ENCODE data around the gene RAB5IF.

Gene RAB5IF

DNA sequence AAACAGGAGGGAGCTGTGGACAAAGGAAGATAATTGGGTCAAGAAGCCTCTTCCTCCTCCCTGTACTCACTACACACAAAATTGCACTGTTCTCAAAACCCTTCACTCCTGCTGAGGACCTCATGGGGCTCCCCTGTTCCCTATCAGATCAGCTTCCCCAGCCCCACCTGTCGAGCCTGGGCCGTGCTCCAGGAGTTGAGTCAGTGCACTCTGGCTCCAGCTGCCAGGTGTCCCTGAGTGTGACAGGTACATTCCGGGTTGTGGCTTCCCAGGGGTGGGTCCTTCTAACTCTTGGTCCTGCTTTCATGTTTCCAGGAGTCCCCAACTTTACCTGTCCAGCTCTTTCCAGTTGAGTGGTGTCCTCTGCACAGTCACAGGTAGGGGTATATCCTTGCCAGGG is 8.4 kb downstream of the RAB5IF start:
- peaks cover 67% of the 10 kb centered on the region for H3K36me3 ChIP-seq (ENCODE audit: control insufficient read depth, insufficient read depth, low read length, severe bottlenecking)
- H3K4me1 ChIP-seq (ENCODE audit: control insufficient read depth, insufficient read depth, low read length) = no peaks in the 10 kb centered on the region
- no peak overlapping the region for H3K4me3 ChIP-seq (ENCODE audit: low read length)
- no peaks in the 10 kb centered on the region for H3K27me3 ChIP-seq (replicated peaks; ENCODE audit: control insufficient read depth, insufficient read depth, low read length)
- H3K9ac ChIP-seq (ENCODE audit: low read length) = no peak overlapping the region
- no peak for DNase-seq (ENCODE audit: low read depth)
- H3K9me3 ChIP-seq (ENCODE audit: control insufficient read depth, low read length) = no peaks in the 10 kb centered on the region

DNA sequence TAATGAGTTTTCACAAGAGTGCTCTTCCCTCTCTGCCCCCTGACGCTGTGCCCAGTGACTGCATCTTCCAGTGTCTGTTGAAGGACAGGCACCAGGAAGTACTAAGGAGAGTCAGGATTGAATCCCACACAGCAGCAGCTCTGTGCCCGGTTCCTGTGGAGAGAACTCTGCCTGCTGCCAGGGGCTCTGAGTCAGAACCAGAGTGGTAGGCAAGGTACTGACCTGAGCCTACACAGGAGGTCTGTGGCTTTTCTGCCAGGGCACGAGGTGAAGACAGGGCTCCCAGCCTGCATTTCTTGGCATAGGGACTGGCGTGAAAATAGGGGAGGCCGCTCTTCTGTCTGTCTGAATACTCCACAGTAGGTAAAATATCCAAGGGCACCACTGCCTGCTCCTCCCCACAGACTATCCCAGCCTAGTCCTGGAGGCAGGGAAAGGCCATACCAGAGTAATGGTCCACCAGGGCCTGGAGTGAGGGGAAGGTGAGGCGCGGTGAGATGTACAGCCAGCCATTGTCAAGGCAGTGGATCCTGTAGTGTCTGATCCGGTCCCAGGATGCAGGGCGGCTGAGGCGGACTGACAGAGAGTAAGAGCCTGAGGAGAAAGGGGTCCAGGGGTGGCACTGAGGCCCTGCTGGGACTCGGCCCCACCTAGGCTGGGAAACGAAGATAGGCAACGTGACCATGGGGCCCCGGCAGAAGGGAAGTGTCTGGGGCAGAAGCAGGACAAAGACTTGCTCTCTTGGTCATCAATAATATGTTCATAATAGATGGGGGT is 9.4 kb downstream of the RAB5IF start:
- H3K27me3 ChIP-seq (replicated peaks; ENCODE audit: control insufficient read depth, insufficient read depth, low read length) = no peaks in the 10 kb centered on the region
- no peak overlapping the region for H3K4me3 ChIP-seq (ENCODE audit: low read length)
- H3K36me3 ChIP-seq (ENCODE audit: control insufficient read depth, insufficient read depth, low read length, severe bottlenecking) = peaks cover 58% of the 10 kb centered on the region
- H3K4me1 ChIP-seq (ENCODE audit: control insufficient read depth, insufficient read depth, low read length) = no peaks in the 10 kb centered on the region
- H3K9me3 ChIP-seq (ENCODE audit: control insufficient read depth, low read length) = no peaks in the 10 kb centered on the region
- no peak for DNase-seq (ENCODE audit: low read depth)
- no peak overlapping the region for H3K9ac ChIP-seq (ENCODE audit: low read length)

DNA sequence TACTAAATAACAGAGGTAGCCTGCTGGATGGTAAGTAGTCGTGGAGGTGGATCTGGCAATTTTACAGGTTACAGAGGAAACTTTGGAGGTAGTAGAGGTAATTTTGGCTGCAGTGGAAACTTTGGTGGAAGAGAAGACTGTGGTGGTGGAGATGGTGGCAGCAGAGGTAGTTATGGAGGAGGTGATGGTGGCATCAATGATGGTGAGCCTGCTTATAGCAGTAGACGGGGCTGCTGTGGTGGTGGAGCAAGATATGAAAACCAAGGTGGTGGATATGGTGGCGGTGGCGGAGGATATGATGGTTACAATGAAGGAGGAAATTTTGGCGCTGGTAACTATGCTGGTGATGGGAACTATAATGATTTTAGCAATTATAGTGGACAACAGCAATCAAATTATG is 15.3 kb downstream of the RAB5IF start:
- no peak overlapping the region for H3K4me3 ChIP-seq (ENCODE audit: low read length)
- no peaks in the 10 kb centered on the region for H3K36me3 ChIP-seq (ENCODE audit: control insufficient read depth, insufficient read depth, low read length, severe bottlenecking)
- no peak for DNase-seq (ENCODE audit: low read depth)
- no peaks in the 10 kb centered on the region for H3K4me1 ChIP-seq (ENCODE audit: control insufficient read depth, insufficient read depth, low read length)
- H3K9ac ChIP-seq (ENCODE audit: low read length) = no peak overlapping the region
- no peaks in the 10 kb centered on the region for H3K9me3 ChIP-seq (ENCODE audit: control insufficient read depth, low read length)
- no peaks in the 10 kb centered on the region for H3K27me3 ChIP-seq (replicated peaks; ENCODE audit: control insufficient read depth, insufficient read depth, low read length)

DNA sequence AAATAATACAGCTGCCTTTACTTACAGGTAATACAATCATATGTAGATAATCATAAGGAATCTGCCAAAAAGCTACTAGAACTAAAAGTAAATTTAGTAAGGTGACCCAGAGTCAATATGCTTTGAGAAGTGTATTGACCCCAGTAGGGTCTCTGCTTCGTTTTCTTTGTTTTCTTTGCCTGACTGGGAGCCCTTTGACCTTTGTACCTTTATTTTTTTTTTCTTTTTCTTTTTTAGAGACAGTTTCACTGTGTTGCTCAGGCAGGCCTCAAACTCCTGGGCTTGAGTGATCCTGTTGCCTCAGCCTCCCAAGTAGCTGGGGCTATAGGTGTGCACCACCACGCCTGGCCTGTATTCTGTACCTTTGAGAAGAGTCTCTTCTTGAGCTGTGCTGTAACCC is 17.9 kb downstream of the RAB5IF start:
- no peaks in the 10 kb centered on the region for H3K9me3 ChIP-seq (ENCODE audit: control insufficient read depth, low read length)
- H3K36me3 ChIP-seq (ENCODE audit: control insufficient read depth, insufficient read depth, low read length, severe bottlenecking) = no peaks in the 10 kb centered on the region
- H3K9ac ChIP-seq (ENCODE audit: low read length) = no peak overlapping the region
- H3K4me3 ChIP-seq (ENCODE audit: low read length) = no peak overlapping the region
- H3K4me1 ChIP-seq (ENCODE audit: control insufficient read depth, insufficient read depth, low read length) = no peaks in the 10 kb centered on the region
- DNase-seq (ENCODE audit: low read depth) = no peak
- H3K27me3 ChIP-seq (replicated peaks; ENCODE audit: control insufficient read depth, insufficient read depth, low read length) = no peaks in the 10 kb centered on the region

DNA sequence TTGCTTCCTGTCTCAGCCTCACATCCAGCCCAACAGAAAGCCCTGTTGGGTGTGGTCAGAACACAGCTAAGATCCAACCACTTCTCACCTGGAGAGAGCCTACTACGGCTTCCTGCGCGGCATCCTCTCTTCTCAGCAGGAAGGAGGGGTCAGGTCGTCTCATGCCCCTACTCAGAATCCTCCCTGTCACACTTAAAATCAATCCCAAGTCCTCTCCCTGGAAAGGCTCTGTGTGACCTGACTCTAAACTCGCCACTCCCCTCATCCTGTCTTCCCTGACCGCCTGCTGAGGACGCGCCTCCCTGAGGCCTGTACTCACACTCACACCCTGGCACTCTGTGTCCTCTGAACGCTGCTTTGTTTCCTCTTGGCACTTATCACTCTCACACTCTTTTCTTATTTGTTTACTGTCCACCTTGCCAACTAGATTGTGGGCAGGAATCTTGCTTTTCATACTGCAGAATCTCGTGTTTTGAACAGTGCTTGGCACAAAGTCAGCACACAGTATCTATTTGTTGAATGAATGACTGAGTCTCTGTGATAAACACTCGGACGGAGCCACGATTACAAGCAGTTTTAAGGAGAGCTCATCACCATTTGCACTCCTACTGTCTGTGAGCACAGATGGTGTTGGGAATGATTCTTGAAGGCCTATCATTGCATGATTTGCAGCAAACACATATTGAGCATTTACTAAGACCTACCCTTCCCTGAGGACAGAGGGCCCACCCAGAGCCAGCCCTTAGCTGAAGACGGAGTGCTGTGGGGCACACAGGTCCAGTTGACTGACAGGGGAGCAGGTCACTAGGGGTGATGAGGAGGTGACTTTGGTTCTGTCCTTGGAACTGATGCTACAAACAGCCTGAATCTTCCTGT is 18.7 kb downstream of the RAB5IF start:
- Histone ChIP-seq H3K36me3 (ENCODE audit: control insufficient read depth, insufficient read depth, low read length, severe bottlenecking) (no peaks in the 10 kb centered on the region), H3K4me3 (ENCODE audit: low read length) (no peak overlapping the region)
- no peak for DNase-seq (ENCODE audit: low read depth)

DNA sequence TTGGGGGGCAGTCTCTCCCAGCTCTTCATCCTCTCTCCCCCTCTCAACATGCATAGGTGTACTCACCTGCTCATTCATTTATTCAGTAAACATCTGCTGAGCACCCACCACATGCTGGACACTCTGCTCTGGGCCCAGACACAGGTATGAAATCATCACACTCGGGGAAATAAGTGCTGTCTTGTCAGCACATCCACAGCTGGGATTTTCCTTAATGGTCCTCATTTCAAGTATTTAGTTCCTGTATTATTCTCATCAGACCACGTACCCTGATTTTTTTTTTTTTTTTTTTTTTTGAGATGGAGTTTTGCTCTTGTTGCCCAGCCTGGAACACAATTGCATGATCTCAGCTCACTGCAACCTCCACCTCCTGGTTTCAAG is 19.4 kb downstream of the RAB5IF start:
- Histone ChIP-seq H3K9ac (ENCODE audit: low read length) (no peak overlapping the region), H3K4me3 (ENCODE audit: low read length) (no peak overlapping the region), H3K4me1 (ENCODE audit: control insufficient read depth, insufficient read depth, low read length) (no peaks in the 10 kb centered on the region), H3K27me3 (replicated peaks; ENCODE audit: control insufficient read depth, insufficient read depth, low read length) (no peaks in the 10 kb centered on the region), H3K9me3 (ENCODE audit: control insufficient read depth, low read length) (no peaks in the 10 kb centered on the region), H3K36me3 (ENCODE audit: control insufficient read depth, insufficient read depth, low read length, severe bottlenecking) (no peaks in the 10 kb centered on the region)
- DNase-seq (ENCODE audit: low read depth) = no peak

More for the DNA sequence above, 18.7 kb downstream of the RAB5IF start:
- Histone ChIP-seq H3K9ac (ENCODE audit: low read length) (no peak overlapping the region), H3K4me1 (ENCODE audit: control insufficient read depth, insufficient read depth, low read length) (no peaks in the 10 kb centered on the region), H3K9me3 (ENCODE audit: control insufficient read depth, low read length) (no peaks in the 10 kb centered on the region), H3K27me3 (replicated peaks; ENCODE audit: control insufficient read depth, insufficient read depth, low read length) (no peaks in the 10 kb centered on the region)

DNA sequence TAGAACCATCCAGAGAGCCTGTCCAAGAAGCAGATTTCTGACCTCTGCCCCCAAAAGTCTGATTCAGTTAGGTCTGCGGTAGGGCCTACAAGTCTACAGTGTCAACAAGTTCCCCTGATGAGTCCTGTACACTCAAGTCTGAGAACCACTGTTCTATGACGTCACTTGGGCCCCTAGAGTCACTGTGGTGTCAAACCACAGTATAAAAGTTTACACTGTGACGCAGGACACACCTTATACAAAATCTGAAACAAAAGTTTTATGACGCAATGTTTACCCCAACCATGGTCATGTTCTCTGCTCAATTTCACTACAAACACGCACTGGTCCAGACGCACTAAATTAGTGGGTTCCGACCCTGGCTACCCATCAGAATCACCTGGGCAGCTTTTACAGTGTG is 22.5 kb downstream of the RAB5IF start:
- no peaks in the 10 kb centered on the region for H3K27me3 ChIP-seq (replicated peaks; ENCODE audit: control insufficient read depth, insufficient read depth, low read length)
- no peaks in the 10 kb centered on the region for H3K4me1 ChIP-seq (ENCODE audit: control insufficient read depth, insufficient read depth, low read length)
- no peak overlapping the region for H3K4me3 ChIP-seq (ENCODE audit: low read length)
- no peaks in the 10 kb centered on the region for H3K36me3 ChIP-seq (ENCODE audit: control insufficient read depth, insufficient read depth, low read length, severe bottlenecking)
- no peak for DNase-seq (ENCODE audit: low read depth)
- no peak overlapping the region for H3K9ac ChIP-seq (ENCODE audit: low read length)
- no peaks in the 10 kb centered on the region for H3K9me3 ChIP-seq (ENCODE audit: control insufficient read depth, low read length)

DNA sequence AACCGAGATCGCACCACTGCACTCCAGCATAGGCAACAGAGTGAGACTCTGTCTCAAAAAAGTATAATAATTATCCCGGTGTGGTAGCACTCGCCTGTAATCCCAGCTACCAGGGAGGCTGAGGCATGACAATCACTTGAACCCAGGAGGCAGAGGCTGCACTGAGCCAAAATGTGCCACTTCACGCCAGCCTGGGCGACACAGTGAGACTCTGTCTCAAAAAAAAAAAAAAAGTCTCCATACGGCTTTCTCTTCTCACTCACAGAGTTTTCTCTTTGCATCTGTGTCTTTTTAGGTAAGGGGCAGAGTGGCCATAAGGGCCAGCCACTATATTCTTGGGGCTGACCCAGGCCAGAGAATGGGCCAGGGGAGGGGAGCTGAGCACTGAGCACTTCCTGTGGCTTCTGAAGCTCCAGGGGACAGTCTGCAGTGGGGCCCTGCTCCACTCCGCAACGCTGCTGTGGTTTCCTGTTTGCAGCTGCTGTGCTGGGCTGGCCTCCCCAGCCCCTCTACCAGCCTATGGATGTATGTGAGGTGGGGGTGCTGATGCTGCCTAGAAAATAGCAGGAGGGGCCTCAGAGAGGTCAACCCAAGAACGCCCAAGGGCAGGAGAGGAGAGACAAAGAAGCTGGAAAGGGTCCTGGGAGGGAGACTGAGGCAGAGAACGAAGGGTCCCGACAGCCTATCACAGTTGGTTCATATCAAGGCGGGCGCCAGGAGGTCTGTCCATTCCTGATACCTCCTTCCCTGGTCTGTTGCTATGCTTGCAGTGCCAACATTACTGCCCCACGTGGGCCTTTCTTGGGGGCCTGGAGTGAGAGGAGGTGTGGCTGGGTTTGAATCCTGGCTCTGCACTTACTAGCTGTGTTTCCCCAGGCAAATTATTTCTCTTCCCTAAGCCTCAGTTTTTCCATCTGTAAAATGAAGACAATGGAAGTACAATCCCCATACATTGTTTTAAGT is 24.4 kb downstream of the RAB5IF start:
- no peak for DNase-seq (ENCODE audit: low read depth)
- Histone ChIP-seq H3K9me3 (ENCODE audit: control insufficient read depth, low read length) (no peaks in the 10 kb centered on the region), H3K27me3 (replicated peaks; ENCODE audit: control insufficient read depth, insufficient read depth, low read length) (peaks cover under 1% of the 10 kb centered on the region), H3K4me1 (ENCODE audit: control insufficient read depth, insufficient read depth, low read length) (no peaks in the 10 kb centered on the region), H3K9ac (ENCODE audit: low read length) (no peak overlapping the region), H3K4me3 (ENCODE audit: low read length) (no peak overlapping the region), H3K36me3 (ENCODE audit: control insufficient read depth, insufficient read depth, low read length, severe bottlenecking) (no peaks in the 10 kb centered on the region)

DNA sequence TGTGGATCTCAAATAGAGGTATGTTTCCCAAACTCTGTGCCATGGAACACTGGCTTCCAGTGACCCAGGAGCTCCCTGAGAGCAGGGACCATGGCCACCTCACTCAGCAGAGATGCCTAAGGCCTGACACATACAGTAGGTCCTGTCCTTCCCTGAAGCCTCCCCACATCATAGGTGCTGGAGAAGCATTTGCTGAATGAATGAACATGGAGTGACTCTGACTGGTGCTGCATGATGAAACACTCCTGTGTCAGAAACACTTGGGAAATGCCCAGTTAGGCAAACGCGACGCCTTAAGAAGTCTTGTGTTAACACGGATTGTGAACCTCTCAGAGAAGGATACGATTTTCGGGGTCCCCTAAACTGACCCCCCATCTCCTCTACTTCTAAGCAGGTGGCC is 26.1 kb downstream of the RAB5IF start:
- H3K9me3 ChIP-seq (ENCODE audit: control insufficient read depth, low read length) = no peaks in the 10 kb centered on the region
- no peaks in the 10 kb centered on the region for H3K36me3 ChIP-seq (ENCODE audit: control insufficient read depth, insufficient read depth, low read length, severe bottlenecking)
- H3K9ac ChIP-seq (ENCODE audit: low read length) = no peak overlapping the region
- H3K27me3 ChIP-seq (replicated peaks; ENCODE audit: control insufficient read depth, insufficient read depth, low read length) = peaks cover 6% of the 10 kb centered on the region
- H3K4me3 ChIP-seq (ENCODE audit: low read length) = no peak overlapping the region
- H3K4me1 ChIP-seq (ENCODE audit: control insufficient read depth, insufficient read depth, low read length) = no peaks in the 10 kb centered on the region
- DNase-seq (ENCODE audit: low read depth) = no peak

DNA sequence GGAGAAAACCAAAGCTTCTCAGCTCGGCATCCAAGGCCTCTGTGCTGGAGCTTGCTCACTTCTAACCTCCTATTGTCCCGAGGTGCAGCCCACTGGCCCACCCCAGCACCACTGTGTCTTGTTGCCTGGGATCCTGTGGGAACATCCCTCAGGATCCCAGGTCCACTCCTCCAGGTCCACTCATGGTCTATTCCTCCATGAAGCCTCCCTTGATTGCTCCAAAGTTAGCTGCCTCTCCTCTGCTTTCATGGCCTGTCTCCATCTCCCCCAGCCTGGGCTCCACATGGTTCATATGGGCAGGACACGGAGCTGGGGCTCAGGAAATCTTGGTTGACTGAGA is 26.5 kb downstream of the RAB5IF start:
- no peaks in the 10 kb centered on the region for H3K4me1 ChIP-seq (ENCODE audit: control insufficient read depth, insufficient read depth, low read length)
- H3K4me3 ChIP-seq (ENCODE audit: low read length) = no peak overlapping the region
- no peaks in the 10 kb centered on the region for H3K36me3 ChIP-seq (ENCODE audit: control insufficient read depth, insufficient read depth, low read length, severe bottlenecking)
- no peaks in the 10 kb centered on the region for H3K9me3 ChIP-seq (ENCODE audit: control insufficient read depth, low read length)
- H3K9ac ChIP-seq (ENCODE audit: low read length) = no peak overlapping the region
- H3K27me3 ChIP-seq (replicated peaks; ENCODE audit: control insufficient read depth, insufficient read depth, low read length) = peaks cover 6% of the 10 kb centered on the region
- no peak for DNase-seq (ENCODE audit: low read depth)

Data from adipocyte (in vitro differentiated cells).